Thymus (tissue), 11 donors: Measurements from ENCODE around the gene MARK3. TPM values are rescaled to one million over a fixed set of nuclear protein-coding genes. Genes with fewer than 3 reads are reported as not detected.
A peak's percentile ranks its signal among the peaks of the same experiment; 100 is the strongest.

Source experiments
- DNase-seq, 9 donors: peaks; one replicate each; pipeline ENCODE4 v3.0.0-alpha.2; 2013; ENCODE audit warnings: low spot score in 9 of 9, low read depth in 6 of 9, missing footprints in 1 of 9
- H3K27ac ChIP-seq, 2 donors: one replicate each; pipeline ENCODE4 v1.5.1; 2013; ENCODE audit warnings: control low read depth in 1 of 2, low read depth in 1 of 2, low read length in 1 of 2, mild to moderate bottlenecking in 1 of 2, moderate library complexity in 1 of 2
- H3K27me3 ChIP-seq, 2 donors: one replicate each; pipeline ENCODE4 v1.5.1; 2013; ENCODE audit warnings: low read length in 1 of 2; ENCODE audit not compliant: control insufficient read depth in 2 of 2, insufficient read depth in 1 of 2
- H3K36me3 ChIP-seq, 2 donors: one replicate each; pipeline ENCODE4 v1.5.1; 2013; ENCODE audit warnings: low read length in 1 of 2, mild to moderate bottlenecking in 1 of 2, moderate library complexity in 1 of 2; ENCODE audit not compliant: control insufficient read depth in 2 of 2, insufficient read depth in 2 of 2
- H3K4me1 ChIP-seq, 2 donors: one replicate each; pipeline ENCODE4 v1.5.1; 2013; ENCODE audit warnings: low read length in 2 of 2; ENCODE audit not compliant: control insufficient read depth in 2 of 2, insufficient read depth in 2 of 2
- H3K4me3 ChIP-seq, 2 donors: one replicate each; pipeline ENCODE4 v1.5.1; 2013; ENCODE audit warnings: low read length in 2 of 2, control low read depth in 1 of 2, mild to moderate bottlenecking in 1 of 2
- H3K9me3 ChIP-seq, 2 donors: one replicate each; pipeline ENCODE4 v1.5.1; 2013; ENCODE audit warnings: low read length in 1 of 2, mild to moderate bottlenecking in 1 of 2; ENCODE audit not compliant: control insufficient read depth in 2 of 2, insufficient read depth in 1 of 2
- WGBS: extraction: QIAGEN DNeasy Blood & Tissue Kit; methylation state at CpG from one replicate; pipeline ENCODE4 v1.1.7; 2013; 5-methylcytosine and 5-hydroxymethylcytosine counted together
- polyA plus RNA-seq: library from polyadenylated mRNA; stranded (reverse); fragments of 200-250 nt; gene quantifications from one replicate; pipeline ENCODE4 v1.2.3, GENCODE V29; 2013
- total RNA-seq: library from RNA; stranded (reverse); fragments of 120-200 nt; gene quantifications from one replicate; pipeline ENCODE4 v1.2.4, GENCODE V29; 2013
- donor health status: healthy.

Gene MARK3
- total and polyA plus RNA-seq, 2 donors: 50.8 to 91.6 TPM

DNA sequence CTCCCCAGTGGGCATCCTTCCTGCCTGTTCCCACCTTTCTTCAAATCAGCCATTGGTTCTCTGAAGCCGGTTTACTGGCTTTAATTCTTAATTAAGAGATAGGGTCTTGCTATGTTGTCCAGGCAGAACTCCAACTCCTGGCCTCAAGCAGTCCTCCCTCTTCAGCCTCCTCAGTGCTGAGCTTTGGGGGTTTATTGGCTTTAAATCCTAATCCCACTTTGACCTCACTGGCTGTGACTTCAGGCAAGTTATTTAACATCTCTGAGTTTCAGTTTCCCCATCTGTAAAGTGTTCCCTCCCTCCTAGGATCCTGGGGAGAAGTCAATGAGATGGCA is 141.7 kb downstream of the MARK3 start:
- Histone ChIP-seq H3K27me3 (peaks cover 27 to 50% of the 10 kb centered on the region in 2 donors), H3K4me1 (peaks cover 12 to 28% of the 10 kb centered on the region in 2 donors), H3K36me3 (no peaks in the 10 kb centered on the region), H3K4me3 (no peak overlapping the region), H3K9me3 (peaks cover 1 to 3% of the 10 kb centered on the region in 2 donors), H3K27ac (no peak overlapping the region)
- no peak for DNase-seq
- WGBS: 98% methylated on average over 1 of the region's 1 CpG

DNA sequence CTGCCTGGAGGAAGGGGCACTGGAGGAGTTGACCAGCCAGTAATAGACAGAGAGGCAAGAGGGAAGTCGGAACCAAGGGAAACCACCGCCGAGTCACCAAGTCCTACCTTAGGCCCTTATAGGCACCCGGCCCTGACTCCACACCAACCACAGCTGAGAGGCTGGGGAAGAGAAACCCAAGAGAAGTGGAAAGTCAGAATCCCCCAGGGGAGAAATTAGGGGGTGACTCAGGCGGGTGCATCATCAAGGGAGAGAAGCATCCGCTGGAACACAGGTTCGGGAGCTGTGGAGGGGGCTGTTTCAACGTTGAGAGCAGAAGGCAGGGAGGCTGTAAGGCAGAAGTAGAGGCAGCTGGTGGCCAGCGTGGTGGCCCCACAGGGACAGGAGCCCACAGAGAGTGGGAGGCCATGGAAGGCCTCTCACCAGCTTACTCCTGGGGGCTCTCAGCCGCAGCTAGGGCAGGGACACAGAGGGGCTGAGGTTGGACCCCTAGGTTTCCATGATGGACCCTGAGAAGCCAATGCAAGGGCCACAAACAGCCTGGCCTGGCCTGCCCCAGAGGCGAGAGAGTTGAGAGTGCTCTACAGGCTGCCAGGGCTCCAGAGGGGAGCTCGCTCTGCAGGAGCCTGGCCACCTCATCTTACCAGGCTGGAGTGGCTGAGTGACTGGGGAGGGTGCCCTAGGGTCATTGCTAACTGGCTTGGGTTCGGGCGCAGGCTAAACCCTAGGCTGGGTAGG is 142.4 kb downstream of the MARK3 start:
- Histone ChIP-seq H3K4me3 (no peak overlapping the region), H3K4me1 (peaks cover 6 to 25% of the 10 kb centered on the region in 2 donors), H3K9me3 (peaks cover 1 to 3% of the 10 kb centered on the region in 2 donors), H3K27ac (no peak overlapping the region), H3K36me3 (peaks cover 0 to 3% of the 10 kb centered on the region in 2 donors), H3K27me3 (peaks cover 20 to 45% of the 10 kb centered on the region in 2 donors)
- DNase-seq: no peak
- WGBS: 92% methylated on average over 14 of the region's 14 CpGs

DNA sequence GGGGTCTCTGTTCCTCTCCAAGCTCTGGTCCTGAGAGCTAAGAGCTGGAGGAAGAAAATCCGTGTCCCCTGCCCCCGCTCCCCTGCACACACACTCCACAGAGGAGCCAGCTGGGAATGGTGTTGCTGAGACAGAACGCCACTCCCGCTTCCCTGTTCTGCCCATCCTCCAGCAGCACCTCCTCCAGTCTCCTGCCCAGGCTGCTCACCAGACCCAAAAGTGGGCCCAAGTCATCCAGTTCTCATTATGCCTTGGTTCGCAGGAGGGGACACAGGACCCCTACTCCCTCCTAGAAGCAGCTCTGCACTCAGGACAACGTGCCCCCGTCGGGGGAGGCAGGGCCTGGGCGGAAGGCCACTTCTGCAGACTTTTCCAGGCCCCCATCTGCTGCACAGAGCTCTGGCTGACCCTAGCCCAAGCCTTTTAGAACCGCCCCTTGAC is 143.0 kb downstream of the MARK3 start:
- peaks cover 14 to 39% of the 10 kb centered on the region in 2 donors for H3K27me3 ChIP-seq
- WGBS: 82% methylated on average over 10 of the region's 10 CpGs
- peaks cover 1 to 3% of the 10 kb centered on the region in 2 donors for H3K9me3 ChIP-seq
- H3K36me3 ChIP-seq: peaks cover 3 to 4% of the 10 kb centered on the region in 2 donors
- H3K4me1 ChIP-seq: peaks cover 6 to 25% of the 10 kb centered on the region in 2 donors
- peak overlapping the region; percentile 71 to 77 for H3K4me3 ChIP-seq
- no peak overlapping the region for H3K27ac ChIP-seq
- DNase-seq: no peak

DNA sequence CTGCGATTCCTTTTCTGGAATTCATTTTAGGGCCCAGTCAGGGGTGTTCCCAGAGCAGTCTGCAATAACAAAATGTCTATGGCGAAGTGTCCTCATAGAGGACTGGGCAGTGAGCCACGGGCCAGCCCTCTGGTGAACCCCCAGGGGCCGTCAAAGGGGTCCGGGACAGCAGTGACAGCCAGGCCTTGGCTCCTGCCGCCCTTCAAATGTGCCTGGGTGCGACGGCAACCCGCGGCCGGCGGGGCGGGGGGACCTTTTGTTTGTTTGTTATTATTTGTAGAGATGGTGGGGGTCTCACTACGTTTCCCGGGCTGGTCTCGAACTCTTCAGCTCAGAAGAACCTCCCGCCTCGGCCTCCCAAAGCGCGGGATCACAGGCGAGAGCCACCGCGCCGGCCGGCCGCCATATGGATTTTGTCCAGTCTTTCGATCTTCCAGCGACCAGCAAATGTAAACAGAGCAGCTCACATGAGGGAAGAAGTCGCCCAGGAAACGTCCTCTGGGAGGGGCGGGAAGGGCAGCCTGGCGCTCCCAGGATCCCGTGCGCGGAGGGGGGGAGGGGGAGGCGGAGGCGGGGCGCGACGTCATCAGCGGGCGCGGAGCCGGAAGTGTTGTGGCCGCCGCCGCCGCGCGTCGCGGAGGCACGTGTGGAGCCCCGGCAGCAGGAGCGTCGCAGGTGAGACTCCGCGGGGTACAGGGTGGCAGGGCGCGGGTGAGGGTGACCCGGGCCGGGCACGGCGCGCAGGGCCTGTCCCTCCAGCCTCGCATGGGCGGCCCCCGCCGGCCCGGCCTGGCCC is 143.6 kb downstream of the MARK3 start, which contains the start of gene TRMT61A:
TRMT61A (plus strand) TSS at position 610 of the 796 bp plus-strand sequence. CDS start 783 bp downstream, outside the sequence.
- Histone ChIP-seq H3K27ac (peak within 1 kb of the TSS; percentile 64 to 76), H3K36me3 (peaks cover 3 to 9% of the 10 kb centered on the region in 2 donors), H3K4me1 (peaks cover 6 to 25% of the 10 kb centered on the region in 2 donors), H3K27me3 (peaks cover 8 to 33% of the 10 kb centered on the region in 2 donors), H3K9me3 (peaks cover 0 to 3% of the 10 kb centered on the region in 2 donors), H3K4me3 (peak within 1 kb of the TSS; percentile 71 to 77)
- peak; percentile 37 to 84 (median 63) for DNase-seq
- WGBS: 6% methylated on average over 69 of the region's 70 CpGs

DNA sequence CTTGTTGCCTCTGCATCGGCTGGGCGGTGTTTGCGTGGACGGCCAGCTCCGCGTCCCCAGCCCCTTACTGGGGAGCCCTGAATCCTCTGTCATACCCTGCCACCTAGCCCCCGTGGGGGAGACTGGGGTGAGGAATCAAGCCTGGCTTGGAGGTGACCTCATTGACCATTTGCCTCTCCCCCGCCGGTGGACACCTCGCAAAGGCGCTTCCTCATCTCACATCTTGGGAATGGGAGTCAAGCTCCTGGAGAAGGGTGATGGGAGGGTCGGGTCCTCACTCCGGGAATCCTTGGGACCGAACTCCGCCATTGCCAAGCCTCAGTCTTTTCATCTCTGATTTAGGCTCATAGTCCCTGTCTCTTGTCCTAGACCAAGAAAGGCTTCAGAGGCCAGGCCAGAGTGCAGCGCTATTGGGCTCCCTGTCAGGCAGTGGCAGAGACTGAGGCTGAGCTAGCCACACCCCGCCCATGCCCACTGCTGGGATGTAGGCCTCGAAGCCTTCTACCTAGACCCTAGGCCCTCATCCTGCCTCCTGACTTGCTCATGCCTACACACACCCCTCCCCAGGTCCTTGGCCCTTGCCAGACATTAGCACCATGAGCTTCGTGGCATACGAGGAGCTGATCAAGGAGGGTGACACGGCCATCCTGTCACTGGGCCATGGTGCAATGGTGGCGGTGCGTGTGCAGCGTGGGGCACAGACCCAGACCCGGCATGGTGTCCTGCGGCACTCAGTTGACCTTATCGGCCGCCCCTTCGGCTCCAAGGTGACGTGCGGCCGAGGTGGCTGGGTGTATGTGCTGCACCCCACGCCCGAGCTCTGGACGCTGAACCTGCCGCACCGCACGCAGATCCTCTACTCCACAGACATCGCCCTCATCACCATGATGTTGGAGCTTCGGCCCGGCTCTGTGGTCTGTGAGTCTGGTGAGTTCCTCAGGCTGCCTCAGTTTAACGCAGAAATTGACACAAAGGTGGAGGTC is 144.5 kb downstream of the MARK3 start:
- no peak for DNase-seq
- Histone ChIP-seq H3K27me3 (peaks cover 2 to 24% of the 10 kb centered on the region in 2 donors), H3K27ac (no peak overlapping the region), H3K36me3 (peaks cover 3 to 12% of the 10 kb centered on the region in 2 donors), H3K4me1 (peaks cover 6 to 25% of the 10 kb centered on the region in 2 donors), H3K9me3 (no peaks in the 10 kb centered on the region), H3K4me3 (peak overlapping the region; percentile 71 to 77)
- 58% methylated on average over 42 of the region's 42 CpGs for WGBS

DNA sequence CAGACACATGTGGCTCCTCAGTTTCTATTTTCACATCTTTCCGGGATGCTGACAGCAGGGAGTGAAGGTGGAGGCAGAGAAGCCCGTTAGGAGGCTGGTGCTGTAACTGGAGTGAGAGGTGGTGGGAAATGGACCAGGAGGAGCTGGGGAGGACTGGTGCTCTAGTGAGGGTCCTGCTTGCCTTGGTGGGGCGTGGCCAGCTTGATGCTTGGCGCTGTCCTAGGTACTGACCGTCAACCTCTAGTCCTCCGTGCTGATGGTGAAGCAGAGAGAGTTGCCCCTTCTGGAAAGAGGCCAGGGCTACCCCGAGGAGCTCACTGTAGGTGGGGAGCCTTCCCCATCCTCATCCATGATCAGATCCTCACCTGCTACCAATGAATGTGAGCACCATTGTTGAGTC is 145.2 kb downstream of the MARK3 start:
- 89% methylated on average over 7 of the region's 7 CpGs for WGBS
- no peak overlapping the region for H3K4me3 ChIP-seq
- peaks cover 3 to 19% of the 10 kb centered on the region in 2 donors for H3K36me3 ChIP-seq
- H3K27ac ChIP-seq: no peak overlapping the region
- peaks cover 2 to 20% of the 10 kb centered on the region in 2 donors for H3K27me3 ChIP-seq
- peak in 2 of 9 donors; percentile 26 to 35 for DNase-seq
- H3K9me3 ChIP-seq: no peaks in the 10 kb centered on the region
- peaks cover 6 to 25% of the 10 kb centered on the region in 2 donors for H3K4me1 ChIP-seq

DNA sequence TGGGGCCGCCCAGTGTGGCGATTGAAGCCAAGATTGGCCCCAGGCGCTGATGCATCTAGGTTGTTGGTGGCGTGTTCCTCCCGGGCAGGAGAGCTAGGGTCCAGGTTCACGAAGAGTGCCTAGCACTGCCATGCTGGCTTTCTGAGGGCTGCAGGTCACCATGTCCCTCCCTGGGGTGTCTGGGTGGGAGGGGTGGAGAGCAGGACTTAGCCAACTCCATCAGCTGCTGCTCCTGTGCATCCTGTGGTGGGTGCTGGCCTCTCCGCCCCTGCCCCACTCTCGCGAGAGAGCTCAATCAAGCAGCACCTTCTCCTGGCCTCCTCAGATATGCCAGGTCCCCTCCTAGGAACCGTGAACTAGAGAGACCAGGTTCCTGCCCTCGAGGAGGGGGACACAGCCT is 145.6 kb downstream of the MARK3 start:
- peaks cover 6 to 25% of the 10 kb centered on the region in 2 donors for H3K4me1 ChIP-seq
- no peak overlapping the region for H3K27ac ChIP-seq
- WGBS: 95% methylated on average over 11 of the region's 11 CpGs

DNA sequence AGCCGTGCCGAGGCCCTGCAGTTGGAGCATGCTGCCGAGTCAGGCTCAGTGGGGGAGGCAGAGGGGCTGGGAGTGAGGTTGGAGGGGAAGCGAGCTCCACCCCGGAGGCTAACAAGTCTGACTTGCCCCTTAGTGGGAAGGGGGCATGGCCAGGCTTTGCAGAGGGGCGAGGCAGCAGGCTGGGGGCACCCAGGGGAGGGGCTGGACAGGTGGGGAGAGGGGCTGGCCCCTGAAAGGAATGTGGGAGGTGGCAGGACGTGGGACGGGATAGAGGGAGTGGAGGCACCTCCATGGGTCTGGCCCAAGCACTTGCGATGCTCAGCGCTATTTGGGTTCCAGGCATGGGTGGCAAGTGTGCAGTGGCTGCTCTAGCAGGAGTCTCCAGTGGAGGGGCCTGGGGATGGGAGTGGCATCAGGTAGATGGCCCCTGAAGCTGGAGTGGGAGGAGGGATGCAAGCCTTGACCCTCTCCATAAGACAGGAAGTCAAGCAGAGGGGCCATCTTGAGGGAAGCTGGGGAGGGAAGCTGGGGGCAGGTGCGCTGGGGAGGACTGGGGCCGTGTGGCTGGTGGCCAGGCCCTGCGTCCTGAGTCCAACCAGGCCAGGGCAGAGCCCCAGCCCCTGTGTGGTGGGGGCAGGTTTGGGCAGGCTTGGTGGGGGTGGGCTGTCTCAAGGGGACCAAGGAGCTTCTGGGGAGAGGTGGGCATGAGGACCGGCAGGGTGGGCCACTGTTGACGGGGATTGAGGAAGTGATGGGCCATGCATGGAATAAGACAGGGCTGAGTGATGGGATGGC is 146.4 kb downstream of the MARK3 start:
- no peaks in the 10 kb centered on the region for H3K9me3 ChIP-seq
- no peak overlapping the region for H3K27ac ChIP-seq
- peaks cover 6 to 25% of the 10 kb centered on the region in 2 donors for H3K4me1 ChIP-seq
- no peak overlapping the region for H3K4me3 ChIP-seq
- peaks cover 3 to 20% of the 10 kb centered on the region in 2 donors for H3K36me3 ChIP-seq
- H3K27me3 ChIP-seq: peaks cover 0 to 9% of the 10 kb centered on the region in 2 donors
- no peak for DNase-seq
- WGBS: 98% methylated on average over 15 of the region's 15 CpGs

More for the DNA sequence above, 145.6 kb downstream of the MARK3 start:
- Histone ChIP-seq H3K9me3 (no peaks in the 10 kb centered on the region), H3K27me3 (peaks cover 2 to 17% of the 10 kb centered on the region in 2 donors), H3K4me3 (no peak overlapping the region), H3K36me3 (peaks cover 3 to 20% of the 10 kb centered on the region in 2 donors)
- DNase-seq: no peak
